Lung (tissue), 12 donors: ENCODE measurements around the gene BCAS3. TPM values are rescaled to one million over a fixed set of nuclear protein-coding genes. Genes with fewer than 3 reads are reported as not detected.

Experiments used
- ATAC-seq: fragments of 200-7000 bp; cut with Tn5 transposase; one replicate; pipeline ENCODE4 v1.9.1; 2020; ENCODE audit warnings: moderate number of reproducible peaks; ENCODE audit not compliant: insufficient read depth, low FRiP score
- DNase-seq, 3 donors: peaks; one replicate each; pipeline ENCODE4 v3.0.0-alpha.2; 2013 to 2017
- H3K27ac ChIP-seq, 2 donors: one replicate each; pipeline ENCODE4 v1.5.1; 2013; ENCODE audit warnings: mild to moderate bottlenecking in 2 of 2, moderate library complexity in 2 of 2, control low read depth in 1 of 2, inconsistent platforms in 1 of 2, low read depth in 1 of 2, low read length in 1 of 2
- H3K27me3 ChIP-seq, 3 donors: one replicate each; pipeline ENCODE4 v1.5.1; 2013; ENCODE audit warnings: low read length in 2 of 3; ENCODE audit not compliant: control insufficient read depth in 3 of 3, insufficient read depth in 3 of 3
- H3K36me3 ChIP-seq, 4 donors: one replicate each; pipeline ENCODE4 v1.5.1; 2013; ENCODE audit warnings: low read length in 4 of 4, mild to moderate bottlenecking in 1 of 4, moderate library complexity in 1 of 4; ENCODE audit not compliant: control insufficient read depth in 4 of 4, insufficient read depth in 4 of 4
- H3K4me1 ChIP-seq, 5 donors: one replicate each; pipeline ENCODE4 v1.5.1; 2013; ENCODE audit warnings: low read length in 5 of 5, mild to moderate bottlenecking in 2 of 5, moderate library complexity in 1 of 5; ENCODE audit not compliant: control insufficient read depth in 5 of 5, insufficient read depth in 5 of 5
- H3K4me3 ChIP-seq: one replicate; pipeline ENCODE4 v1.5.1; 2013; ENCODE audit warnings: mild to moderate bottlenecking, control low read depth, moderate library complexity
- H3K9ac ChIP-seq, 2 donors: one replicate each; pipeline ENCODE4 v1.5.1; 2013; ENCODE audit warnings: low read length in 2 of 2, control low read depth in 1 of 2; ENCODE audit not compliant: insufficient read depth in 1 of 2
- H3K9me3 ChIP-seq, 4 donors: one replicate each; pipeline ENCODE4 v1.5.1; 2013; ENCODE audit warnings: low read length in 3 of 4, mild to moderate bottlenecking in 1 of 4, moderate library complexity in 1 of 4; ENCODE audit not compliant: control insufficient read depth in 4 of 4, insufficient read depth in 3 of 4
- CTCF ChIP-seq: IDR thresholded peaks from 2 replicates; pipeline ENCODE4 v1.5.1; 2012; ENCODE audit warnings: mild to moderate bottlenecking; ENCODE audit errors: control extremely low read depth, extremely low read depth
- WGBS, 2 donors: extraction: QIAGEN DNeasy Blood & Tissue Kit; methylation state at CpG; one replicate each; pipeline ENCODE4 v1.1.7; 2013; 5-methylcytosine and 5-hydroxymethylcytosine counted together
- polyA plus RNA-seq, 2 donors: library from polyadenylated mRNA; stranded (reverse); fragments of 200-250 nt; gene quantifications; one replicate each; pipeline ENCODE4 v1.2.1, GENCODE V29; 2013
- total RNA-seq, 2 donors: library from RNA; depleted of rRNA in 1 of 2; stranded (reverse); fragments of >200 nt in 1 of 2; gene quantifications; one replicate each; pipeline ENCODE4 v1.2.1, GENCODE V29; 2014 to 2021
- donor health status: control.
- donor health status: control.
- donor health status: Bipolar disorder and iron deficiency.
- donor health status: healthy.
- donor health status: DM: yes; HTN: yes; CAD: no.

BCAS3 gene
- total and polyA plus RNA-seq, 4 donors = 4.0 to 101 (median 20.3) TPM

- no peak overlapping the region for H3K4me3 ChIP-seq
These were observed 458.1 kb downstream of the BCAS3 start for GRCh38 chr17:61135782-61136181.

GRCh38 chr17:61136296-61136695 is 458.6 kb downstream of the BCAS3 start:
- Histone ChIP-seq H3K36me3 (no peaks in the 10 kb centered on the region), H3K27ac (no peak overlapping the region), H3K9ac (peak overlapping the region in 1 of 2 donors; percentile 96), H3K4me3 (no peak overlapping the region), H3K9me3 (no peaks in the 10 kb centered on the region), H3K4me1 (peaks cover 0 to 69% (median 12%) of the 10 kb centered on the region in 5 donors), H3K27me3 (no peaks in the 10 kb centered on the region)
- no peak for TF ChIP-seq CTCF
- DNase-seq = peak; percentile 68 to 87 (median 84)
- WGBS, 2 donors = 83 to 92% methylated on average over 7 of the region's 7 CpGs
- ATAC-seq = no peak

More at GRCh38 chr17:61135782-61136181, 458.1 kb downstream of the BCAS3 start:
- Histone ChIP-seq H3K9ac (peak overlapping the region; percentile 60 to 96), H3K27me3 (no peaks in the 10 kb centered on the region), H3K27ac (peak overlapping the region in 1 of 2 donors; percentile 80), H3K36me3 (no peaks in the 10 kb centered on the region), H3K9me3 (no peaks in the 10 kb centered on the region), H3K4me1 (peaks cover 0 to 72% (median 12%) of the 10 kb centered on the region in 5 donors)
- WGBS, 2 donors = 74 to 75% methylated on average over 14 of the region's 14 CpGs
- ATAC-seq (no peak), DNase-seq (peak; percentile 61 to 81 (median 65))
- no peak for TF ChIP-seq CTCF

- H3K9ac ChIP-seq = peak overlapping the region in 1 of 2 donors; percentile 7
- peaks cover 0 to 52% (median 12%) of the 10 kb centered on the region in 5 donors for H3K4me1 ChIP-seq
- TF ChIP-seq CTCF = no peak
- H3K4me3 ChIP-seq = no peak overlapping the region
- H3K27ac ChIP-seq = peak overlapping the region in 1 of 2 donors; percentile 31
- H3K36me3 ChIP-seq = no peaks in the 10 kb centered on the region
- peak; percentile 37 to 70 (median 53) for DNase-seq
- no peaks in the 10 kb centered on the region for H3K27me3 ChIP-seq
- no peak for ATAC-seq
- no peaks in the 10 kb centered on the region for H3K9me3 ChIP-seq
- WGBS, 2 donors = 11 to 21% methylated on average over 4 of the region's 4 CpGs
These were observed 461.6 kb downstream of the BCAS3 start for GRCh38 chr17:61139219-61139618.
